Measurements from ENCODE around the gene HOXA5.

HOXA5 gene

DNA sequence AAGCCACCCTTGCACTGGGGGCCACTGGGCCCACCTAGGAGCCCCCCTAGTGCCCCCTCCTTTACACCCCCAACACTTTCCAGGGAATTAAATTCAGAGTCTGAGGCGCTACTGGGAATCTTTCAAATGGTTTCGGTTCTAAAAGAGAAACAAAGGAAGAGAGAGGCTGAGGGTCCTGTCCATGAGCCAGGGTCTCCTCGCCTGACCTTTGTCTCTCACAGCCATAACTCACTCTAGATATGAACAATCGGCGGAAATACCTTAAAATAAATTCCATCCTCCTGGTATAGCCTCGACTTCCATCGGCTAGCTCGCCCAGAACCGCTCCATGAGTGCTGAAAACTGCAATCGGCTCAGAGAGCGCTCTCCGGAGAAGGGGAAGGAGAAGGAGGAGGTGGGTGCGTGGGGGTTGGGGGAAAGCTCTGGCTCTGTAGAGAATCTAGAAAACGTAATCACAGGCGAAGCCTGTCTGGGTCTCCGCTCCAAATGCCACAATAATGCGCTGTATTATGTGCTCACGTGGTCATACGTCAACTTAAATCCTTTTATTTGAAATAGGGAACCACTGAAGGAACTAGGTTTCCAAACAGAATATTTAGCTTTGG lies 25.5 kb downstream of the HOXA5 start:
- no peaks in the 10 kb centered on the region for H3K9me3 ChIP-seq (ENCODE audit: control extremely low read depth in 1 of 5, control insufficient read depth in 4 of 5, insufficient read depth in 2 of 5, low read depth in 1 of 5, low read length in 4 of 5)
- WGBS (ENCODE audit: insufficient coverage): 95% methylated on average over 13 of the region's 19 CpGs
- DNase-seq: no peak
- CTCF ChIA-PET: interaction anchor here (0.7 to 3.3 kb wide), 3 partner anchors 10 to 13 kb away, joined by 3 to 10 read pairs (median 5); partner anchors contain the start of gene HOXA4
- H3K4me1 ChIP-seq (ENCODE audit: control extremely low read depth in 1 of 4, control insufficient read depth in 4 of 4, insufficient read depth in 4 of 4, low read length in 3 of 4): peaks cover 0 to 2% (median 0%) of the 10 kb centered on the region in 4 experiments
- H3K36me3 ChIP-seq (ENCODE audit: control insufficient read depth in 4 of 4, insufficient read depth in 4 of 4, low read length in 3 of 4): peaks cover 10 to 84% (median 67%) of the 10 kb centered on the region in 4 experiments
- POLR2A ChIA-PET: interaction anchor here (0.6 kb wide), 1 partner anchor 253 kb away, joined by 3 read pairs; no protein-coding TSS in a partner anchor
- no peaks in the 10 kb centered on the region for H3K27me3 ChIP-seq (replicated peaks in 2 of 5; ENCODE audit: control insufficient read depth in 4 of 5, insufficient read depth in 5 of 5, low read length in 4 of 5)
- H3K27ac ChIP-seq (ENCODE audit: insufficient read depth in 1 of 2, low read depth in 1 of 2, low read length in 2 of 2, poor library complexity in 1 of 2, severe bottlenecking in 2 of 2): no peak overlapping the region
- no peak overlapping the region for H3K4me3 ChIP-seq (ENCODE audit: control insufficient read depth in 1 of 7, extremely low read depth in 1 of 7, insufficient read depth in 4 of 7, low read depth in 2 of 7, low read length in 6 of 7)

DNA sequence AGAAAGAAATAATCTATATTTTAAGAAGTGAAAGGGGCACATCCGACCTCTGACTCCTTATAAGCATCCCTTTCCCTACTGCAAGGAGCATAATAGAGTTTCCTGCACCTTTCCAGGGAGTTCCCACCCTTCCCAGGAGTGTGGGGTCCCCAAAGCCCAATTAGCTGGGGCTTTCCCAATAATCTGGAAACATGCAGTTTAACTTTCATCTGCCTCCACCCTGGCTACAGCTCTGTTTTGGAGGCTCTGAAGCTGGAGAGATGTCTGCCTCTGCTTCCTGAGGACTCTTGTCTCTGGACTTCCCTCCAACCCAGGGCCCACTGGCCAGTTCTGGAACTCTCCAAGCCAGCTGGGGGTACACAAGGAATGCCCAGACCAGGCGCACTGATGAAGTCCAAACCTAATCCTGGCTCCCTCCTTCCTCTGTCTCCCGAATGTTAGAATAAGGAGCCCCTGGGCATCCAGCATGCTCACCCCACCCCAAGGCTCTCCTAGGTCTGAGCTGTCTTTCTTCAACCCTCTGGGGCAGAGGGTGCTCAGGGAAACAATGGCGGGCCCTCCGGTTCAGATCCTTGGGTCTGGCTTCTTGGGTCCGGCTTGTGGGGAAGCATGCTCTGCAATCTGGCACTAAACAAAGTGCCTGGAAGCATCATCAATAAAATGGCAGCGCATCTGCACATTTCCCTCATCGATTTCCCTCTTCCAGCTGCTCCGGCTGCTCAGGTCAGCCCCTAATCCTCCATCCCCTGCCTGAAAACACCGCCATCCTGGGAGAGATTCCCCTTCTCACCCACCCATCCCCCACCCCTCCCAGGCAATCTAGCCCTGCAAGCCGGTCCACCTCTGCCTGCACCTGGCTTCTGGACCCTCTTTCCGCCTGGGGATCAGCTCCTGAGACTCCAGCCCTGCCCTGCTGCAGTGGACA lies 26.3 kb downstream of the HOXA5 start:
- Histone ChIP-seq H3K4me3 (ENCODE audit: control insufficient read depth in 1 of 7, extremely low read depth in 1 of 7, insufficient read depth in 4 of 7, low read depth in 2 of 7, low read length in 6 of 7) (no peak overlapping the region), H3K4me1 (ENCODE audit: control extremely low read depth in 1 of 4, control insufficient read depth in 4 of 4, insufficient read depth in 4 of 4, low read length in 3 of 4) (no peaks in the 10 kb centered on the region), H3K9me3 (ENCODE audit: control extremely low read depth in 1 of 5, control insufficient read depth in 4 of 5, insufficient read depth in 2 of 5, low read depth in 1 of 5, low read length in 4 of 5) (no peaks in the 10 kb centered on the region), H3K36me3 (ENCODE audit: control insufficient read depth in 4 of 4, insufficient read depth in 4 of 4, low read length in 3 of 4) (peaks cover 10 to 78% (median 62%) of the 10 kb centered on the region in 4 experiments), H3K27me3 (replicated peaks in 2 of 5; ENCODE audit: control insufficient read depth in 4 of 5, insufficient read depth in 5 of 5, low read length in 4 of 5) (no peaks in the 10 kb centered on the region), H3K27ac (ENCODE audit: insufficient read depth in 1 of 2, low read depth in 1 of 2, low read length in 2 of 2, poor library complexity in 1 of 2, severe bottlenecking in 2 of 2) (no peak overlapping the region)
- WGBS (ENCODE audit: insufficient coverage): 96% methylated on average over 8 of the region's 12 CpGs
- no peak for DNase-seq
- CTCF ChIA-PET: interaction anchor here (1.3 to 1.5 kb wide), 2 partner anchors 9 to 13 kb away, joined by 5 read pairs; partner anchors contain the start of gene HOXA4
- POLR2A ChIA-PET: no interaction called here

DNA sequence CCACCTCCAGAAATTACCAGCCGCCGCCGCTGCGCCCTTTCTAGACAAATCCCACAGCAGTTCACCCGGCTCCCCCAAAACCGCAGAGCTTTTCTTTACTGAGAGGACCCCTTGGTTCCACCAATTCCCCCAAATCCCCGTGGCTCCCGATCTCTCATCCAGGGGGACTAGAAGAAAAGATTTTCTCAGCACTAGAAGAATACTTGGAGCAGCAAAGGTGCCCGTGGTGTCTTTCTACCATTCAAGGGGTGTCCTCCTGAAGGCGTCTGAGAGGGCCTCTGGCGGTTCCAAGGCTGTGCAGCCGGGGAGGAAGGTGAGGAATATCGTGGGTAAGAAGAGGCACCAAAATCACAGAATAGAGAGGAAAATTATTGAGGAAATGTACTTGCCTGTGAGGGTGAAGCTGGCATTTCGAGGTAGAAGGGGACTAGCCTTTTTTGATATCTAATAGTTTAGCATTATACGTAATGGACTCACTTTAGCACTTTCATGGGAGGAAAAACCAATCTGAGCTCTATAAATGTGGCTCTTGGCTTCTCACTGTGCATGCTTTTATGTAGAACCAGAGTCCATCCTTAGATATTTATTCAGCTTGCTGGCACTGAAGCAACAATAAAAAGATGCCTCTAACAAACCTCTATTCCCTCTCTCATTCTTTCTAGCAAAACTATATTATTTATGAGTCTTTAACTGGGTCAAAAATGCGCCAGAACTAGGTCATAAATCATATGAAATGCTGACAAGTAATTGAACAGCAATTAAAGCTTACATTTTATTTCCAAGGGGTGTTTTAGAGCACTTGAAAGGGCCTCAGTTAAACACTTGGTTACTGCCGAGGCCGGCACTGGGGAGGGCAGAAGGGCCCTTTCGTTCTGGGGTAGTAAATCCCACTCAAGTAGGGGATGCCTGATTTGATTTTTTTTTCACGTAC lies 27.2 kb downstream of the HOXA5 start:
- Histone ChIP-seq H3K4me3 (ENCODE audit: control insufficient read depth in 1 of 7, extremely low read depth in 1 of 7, insufficient read depth in 4 of 7, low read depth in 2 of 7, low read length in 6 of 7) (no peak overlapping the region), H3K4me1 (ENCODE audit: control extremely low read depth in 1 of 4, control insufficient read depth in 4 of 4, insufficient read depth in 4 of 4, low read length in 3 of 4) (no peaks in the 10 kb centered on the region), H3K9me3 (ENCODE audit: control extremely low read depth in 1 of 5, control insufficient read depth in 4 of 5, insufficient read depth in 2 of 5, low read depth in 1 of 5, low read length in 4 of 5) (no peaks in the 10 kb centered on the region), H3K36me3 (ENCODE audit: control insufficient read depth in 4 of 4, insufficient read depth in 4 of 4, low read length in 3 of 4) (peaks cover 11 to 74% (median 56%) of the 10 kb centered on the region in 4 experiments), H3K27me3 (replicated peaks in 2 of 5; ENCODE audit: control insufficient read depth in 4 of 5, insufficient read depth in 5 of 5, low read length in 4 of 5) (no peaks in the 10 kb centered on the region), H3K27ac (ENCODE audit: insufficient read depth in 1 of 2, low read depth in 1 of 2, low read length in 2 of 2, poor library complexity in 1 of 2, severe bottlenecking in 2 of 2) (no peak overlapping the region)
- ChIA-PET POLR2A (no interaction called here), CTCF (interaction anchor here (1.3 to 1.5 kb wide), 2 partner anchors 8 to 14 kb away, joined by 5 read pairs; partner anchors contain the start of gene HOXA4)
- WGBS (ENCODE audit: insufficient coverage): 97% methylated on average over 17 of the region's 20 CpGs
- no peak for DNase-seq

DNA sequence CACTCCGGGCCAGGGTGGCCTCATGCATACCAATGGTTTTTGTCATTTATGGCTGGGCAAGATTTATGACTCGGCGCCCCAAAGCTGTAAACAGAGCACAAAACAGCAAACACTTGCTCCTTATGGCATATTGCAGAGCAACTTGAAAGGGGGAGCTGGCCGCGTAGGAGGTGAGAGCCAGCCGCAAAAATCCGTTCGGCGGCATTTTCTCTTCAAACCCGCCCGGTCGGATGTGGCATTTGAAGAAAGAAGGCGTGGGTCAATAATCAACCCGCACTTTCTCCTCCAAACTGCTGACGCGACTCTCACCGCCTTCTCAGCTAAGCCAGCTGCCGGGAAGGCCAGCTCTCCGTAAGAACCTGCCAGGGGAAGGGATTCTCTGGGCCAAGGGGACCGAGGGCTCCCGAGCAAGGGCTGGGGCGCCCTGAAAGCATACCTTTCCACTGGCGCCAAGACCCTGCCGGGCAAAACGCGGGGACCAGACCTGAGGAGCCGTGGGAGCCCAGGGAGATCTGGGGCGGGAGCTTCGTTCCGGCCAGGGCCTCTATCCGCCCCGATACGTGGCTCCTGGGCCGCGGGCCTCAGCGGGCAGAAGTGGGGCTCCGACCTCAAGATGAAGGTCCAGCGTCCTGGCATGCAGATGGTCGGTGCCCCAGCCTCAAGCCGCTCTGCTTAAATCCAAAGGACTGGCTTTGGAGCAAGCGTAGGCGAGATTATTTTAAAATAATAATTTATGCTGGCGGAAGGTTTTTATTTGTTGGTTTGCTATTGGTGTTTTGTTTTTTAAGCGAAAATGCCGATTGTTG lies 28.1 kb downstream of the HOXA5 start:
- ChIA-PET POLR2A (no interaction called here), CTCF (no interaction called here)
- H3K9me3 ChIP-seq (ENCODE audit: control extremely low read depth in 1 of 5, control insufficient read depth in 4 of 5, insufficient read depth in 2 of 5, low read depth in 1 of 5, low read length in 4 of 5): no peaks in the 10 kb centered on the region
- no peaks in the 10 kb centered on the region for H3K27me3 ChIP-seq (replicated peaks in 2 of 5; ENCODE audit: control insufficient read depth in 4 of 5, insufficient read depth in 5 of 5, low read length in 4 of 5)
- no peak overlapping the region for H3K27ac ChIP-seq (ENCODE audit: insufficient read depth in 1 of 2, low read depth in 1 of 2, low read length in 2 of 2, poor library complexity in 1 of 2, severe bottlenecking in 2 of 2)
- H3K36me3 ChIP-seq (ENCODE audit: control insufficient read depth in 4 of 4, insufficient read depth in 4 of 4, low read length in 3 of 4): peaks cover 13 to 75% (median 61%) of the 10 kb centered on the region in 4 experiments
- 97% methylated on average over 39 of the region's 45 CpGs for WGBS (ENCODE audit: insufficient coverage)
- H3K4me1 ChIP-seq (ENCODE audit: control extremely low read depth in 1 of 4, control insufficient read depth in 4 of 4, insufficient read depth in 4 of 4, low read length in 3 of 4): no peaks in the 10 kb centered on the region
- H3K4me3 ChIP-seq (ENCODE audit: control insufficient read depth in 1 of 7, extremely low read depth in 1 of 7, insufficient read depth in 4 of 7, low read depth in 2 of 7, low read length in 6 of 7): no peak overlapping the region
- no peak for DNase-seq

DNA sequence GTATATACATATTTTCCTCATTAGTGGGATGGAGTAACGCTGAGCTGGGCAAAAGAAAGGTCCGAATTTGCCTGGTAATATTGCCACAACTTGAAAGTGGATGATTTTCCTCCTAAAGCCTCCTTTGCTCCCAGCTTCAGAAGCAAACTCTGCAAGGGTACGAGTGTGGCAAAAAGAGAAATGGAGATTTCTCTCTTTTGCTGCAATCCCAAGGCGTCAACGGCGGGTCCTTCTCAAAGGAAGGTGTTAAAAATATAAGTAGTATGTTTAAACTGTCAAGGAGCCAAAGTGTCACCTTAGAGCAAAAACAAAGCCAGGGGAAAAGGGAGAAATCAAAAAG lies 28.6 kb downstream of the HOXA5 start:
- no peaks in the 10 kb centered on the region for H3K4me1 ChIP-seq (ENCODE audit: control extremely low read depth in 1 of 4, control insufficient read depth in 4 of 4, insufficient read depth in 4 of 4, low read length in 3 of 4)
- 100% methylated on average over 2 of the region's 6 CpGs for WGBS (ENCODE audit: insufficient coverage)
- POLR2A ChIA-PET: no interaction called here
- CTCF ChIA-PET: no interaction called here
- peaks cover 13 to 79% (median 62%) of the 10 kb centered on the region in 4 experiments for H3K36me3 ChIP-seq (ENCODE audit: control insufficient read depth in 4 of 4, insufficient read depth in 4 of 4, low read length in 3 of 4)
- DNase-seq: no peak
- no peak overlapping the region for H3K27ac ChIP-seq (ENCODE audit: insufficient read depth in 1 of 2, low read depth in 1 of 2, low read length in 2 of 2, poor library complexity in 1 of 2, severe bottlenecking in 2 of 2)
- no peak overlapping the region for H3K4me3 ChIP-seq (ENCODE audit: control insufficient read depth in 1 of 7, extremely low read depth in 1 of 7, insufficient read depth in 4 of 7, low read depth in 2 of 7, low read length in 6 of 7)
- H3K9me3 ChIP-seq (ENCODE audit: control extremely low read depth in 1 of 5, control insufficient read depth in 4 of 5, insufficient read depth in 2 of 5, low read depth in 1 of 5, low read length in 4 of 5): no peaks in the 10 kb centered on the region
- H3K27me3 ChIP-seq (replicated peaks in 2 of 5; ENCODE audit: control insufficient read depth in 4 of 5, insufficient read depth in 5 of 5, low read length in 4 of 5): no peaks in the 10 kb centered on the region

DNA sequence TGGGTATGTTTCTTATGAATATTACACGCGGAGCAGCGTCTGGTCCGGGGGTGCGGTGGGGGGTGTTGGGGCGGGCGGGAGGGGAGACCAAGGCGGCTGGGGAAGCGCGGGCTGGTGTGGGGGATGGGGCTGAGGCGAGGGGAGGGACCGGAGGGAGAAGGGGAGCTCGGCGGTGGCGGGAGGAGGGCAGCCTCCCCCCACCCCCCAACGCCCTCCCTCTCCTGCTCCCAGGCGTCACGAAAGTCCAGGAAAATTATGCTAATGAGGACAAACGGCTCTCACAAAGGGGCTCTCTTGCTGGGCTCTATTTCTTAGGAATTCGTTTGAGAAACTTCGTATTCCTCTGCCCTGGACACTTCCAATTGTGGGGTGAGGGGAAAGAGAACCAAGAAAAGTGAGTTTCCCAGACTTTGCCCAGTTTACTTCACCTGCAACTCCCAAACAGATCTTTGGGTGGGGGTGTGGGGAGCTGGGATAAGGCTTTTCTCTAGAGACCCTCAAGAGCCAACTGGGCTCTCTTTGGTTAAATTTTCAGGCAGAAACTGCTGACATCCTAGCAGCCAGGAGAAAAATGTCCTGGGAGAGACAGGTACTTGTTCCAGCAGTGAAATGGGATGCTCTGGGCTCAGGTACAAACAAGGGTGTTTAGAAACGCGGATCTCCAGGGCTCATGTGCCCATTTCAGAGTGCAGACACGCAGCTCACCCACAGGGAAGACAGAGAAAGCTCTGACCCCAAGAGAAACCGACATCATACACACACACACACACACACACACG lies 29.3 kb downstream of the HOXA5 start:
- WGBS (ENCODE audit: insufficient coverage): 92% methylated on average over 12 of the region's 26 CpGs
- Histone ChIP-seq H3K36me3 (ENCODE audit: control insufficient read depth in 4 of 4, insufficient read depth in 4 of 4, low read length in 3 of 4) (peaks cover 7 to 78% (median 64%) of the 10 kb centered on the region in 4 experiments), H3K4me3 (ENCODE audit: control insufficient read depth in 1 of 7, extremely low read depth in 1 of 7, insufficient read depth in 4 of 7, low read depth in 2 of 7, low read length in 6 of 7) (no peak overlapping the region), H3K9me3 (ENCODE audit: control extremely low read depth in 1 of 5, control insufficient read depth in 4 of 5, insufficient read depth in 2 of 5, low read depth in 1 of 5, low read length in 4 of 5) (no peaks in the 10 kb centered on the region), H3K4me1 (ENCODE audit: control extremely low read depth in 1 of 4, control insufficient read depth in 4 of 4, insufficient read depth in 4 of 4, low read length in 3 of 4) (no peaks in the 10 kb centered on the region), H3K27me3 (replicated peaks in 2 of 5; ENCODE audit: control insufficient read depth in 4 of 5, insufficient read depth in 5 of 5, low read length in 4 of 5) (no peaks in the 10 kb centered on the region), H3K27ac (ENCODE audit: insufficient read depth in 1 of 2, low read depth in 1 of 2, low read length in 2 of 2, poor library complexity in 1 of 2, severe bottlenecking in 2 of 2) (no peak overlapping the region)
- POLR2A ChIA-PET: no interaction called here
- CTCF ChIA-PET: no interaction called here
- DNase-seq: no peak
